GM23338 (cell line): Measurements from ENCODE around the gene TTF1. TPM values are rescaled to one million over a fixed set of nuclear protein-coding genes. Genes with fewer than 3 reads are reported as not detected.

ENCODE experiments used
- ATAC-seq: fragments of 200-7000 bp; cut with Tn5 transposase; 3 replicates; pipeline ENCODE4 v1.9.1; 2020
- DNase-seq: peaks from one replicate; pipeline ENCODE4 v3.0.0-alpha.2; 2015; ENCODE audit warnings: low spot score
- H2AFZ ChIP-seq: fragments of 200-600 bp; sonication (generic); 2 replicates; pipeline ENCODE4 v1.8.0; 2016; ENCODE audit warnings: antibody characterized with exemption, mild to moderate bottlenecking, moderate library complexity
- H3F3A ChIP-seq: fragments of 200-600 bp; sonication (generic); replicated peaks from 2 replicates; pipeline ENCODE4 v1.8.0; 2017; ENCODE audit warnings: antibody characterized with exemption, mixed run types, low read depth
- H3K27ac ChIP-seq: fragments of 200-600 bp; sonication (generic); 2 replicates; pipeline ENCODE4 v1.6.1; 2016; ENCODE audit warnings: low read depth
- H3K27me3 ChIP-seq: fragments of 200-600 bp; sonication (generic); 2 replicates; pipeline ENCODE4 v1.8.0; 2016; ENCODE audit warnings: mild to moderate bottlenecking, mixed run types, moderate library complexity; ENCODE audit not compliant: insufficient read depth
- H3K36me3 ChIP-seq: fragments of 200-600 bp; sonication (generic); 2 replicates; pipeline ENCODE4 v1.8.0; 2016; ENCODE audit warnings: mild to moderate bottlenecking; ENCODE audit not compliant: insufficient read depth
- H3K4me1 ChIP-seq: fragments of 200-600 bp; sonication (generic); 2 replicates; pipeline ENCODE4 v1.8.0; 2016; ENCODE audit warnings: mild to moderate bottlenecking, moderate library complexity; ENCODE audit not compliant: insufficient read depth
- H3K4me2 ChIP-seq: fragments of 200-600 bp; sonication (generic); 2 replicates; pipeline ENCODE4 v1.7.1; 2017; ENCODE audit warnings: mixed run types
- H3K4me3 ChIP-seq: fragments of 200-600 bp; sonication (generic); 2 replicates; pipeline ENCODE4 v1.6.1; 2016; ENCODE audit warnings: mixed run types
- H3K79me2 ChIP-seq: fragments of 200-600 bp; sonication (generic); replicated peaks from 2 replicates; pipeline ENCODE4 v1.8.0; 2017; ENCODE audit warnings: mild to moderate bottlenecking; ENCODE audit not compliant: insufficient read depth
- H3K9me2 ChIP-seq: fragments of 200-600 bp; sonication (generic); 2 replicates; pipeline ENCODE4 v1.8.0; 2017; ENCODE audit not compliant: insufficient read depth
- H4K20me1 ChIP-seq: fragments of 200-600 bp; sonication (generic); replicated peaks from 2 replicates; pipeline ENCODE4 v1.8.0; 2017; ENCODE audit warnings: mild to moderate bottlenecking; ENCODE audit not compliant: insufficient read depth
- H3K27ac Mint-ChIP-seq: 2 replicates; pipeline ENCODE4 v1.8.0; 2020; ENCODE audit warnings: inconsistent platforms, mild to moderate bottlenecking, moderate library complexity, mixed read lengths
- H3K27me3 Mint-ChIP-seq: 3 replicates; pipeline ENCODE4 v1.8.0; 2022; ENCODE audit warnings: low read depth, mild to moderate bottlenecking, moderate library complexity, mixed read lengths, inconsistent platforms; ENCODE audit not compliant: insufficient read depth, poor library complexity
- H3K36me3 Mint-ChIP-seq: 3 replicates; pipeline ENCODE4 v1.8.0; 2021; ENCODE audit warnings: low read depth, mild to moderate bottlenecking, inconsistent platforms, moderate library complexity, mixed read lengths
- H3K4me1 Mint-ChIP-seq: 3 replicates; pipeline ENCODE4 v1.8.0; 2020; ENCODE audit warnings: mild to moderate bottlenecking, inconsistent platforms, mixed read lengths
- H3K4me3 Mint-ChIP-seq: 3 replicates; pipeline ENCODE4 v1.8.0; 2021; ENCODE audit warnings: moderate library complexity, mild to moderate bottlenecking, inconsistent platforms, mixed read lengths
- H3K9me3 Mint-ChIP-seq: 3 replicates; pipeline ENCODE4 v1.8.0; 2020; ENCODE audit warnings: moderate library complexity, mild to moderate bottlenecking, inconsistent platforms, mixed read lengths
- CREB1 ChIP-seq: fragments of 250-450 bp; sonication (Bioruptor Pico); IDR thresholded peaks from 2 replicates; pipeline ENCODE4 v1.5.0; 2020; ENCODE audit warnings: low read depth, mild to moderate bottlenecking, moderate library complexity
- ETS1 ChIP-seq: IDR thresholded peaks from 2 replicates; pipeline ENCODE4 v1.6.1; 2016; ENCODE audit warnings: antibody characterized with exemption
- EZH2 ChIP-seq: fragments of 200-600 bp; sonication (generic); IDR thresholded peaks from one replicate; pipeline ENCODE4 v1.8.0; 2017; ENCODE audit warnings: antibody characterized with exemption, mild to moderate bottlenecking, low read depth; ENCODE audit not compliant: unreplicated experiment
- NANOG ChIP-seq: IDR thresholded peaks from 2 replicates; pipeline ENCODE4 v1.6.1; 2016; ENCODE audit warnings: antibody characterized with exemption, borderline replicate concordance
- POLR2AphosphoS5 ChIP-seq: IDR thresholded peaks from 2 replicates; pipeline ENCODE4 v1.6.1; 2016; ENCODE audit warnings: antibody characterized with exemption, low read depth
- ZNF331 ChIP-seq: fragments of 250-450 bp; sonication (Bioruptor Pico); IDR thresholded peaks from 2 replicates; pipeline ENCODE4 v1.5.0; 2020; ENCODE audit warnings: low read depth, mild to moderate bottlenecking, moderate library complexity
- polyA plus RNA-seq: library from polyadenylated mRNA; unstranded; fragments of >200 nt; fragmentation: Nextera tagmentation; extraction: Ambion mirVana; gene quantifications from 2 replicates; pipeline ENCODE4 v1.2.1, GENCODE V29; 2016
- total RNA-seq: library from RNA; depleted of rRNA; stranded (reverse); fragments of >200 nt; shearing (Covaris generic); gene quantifications from 2 replicates; pipeline ENCODE4 v1.2.3, GENCODE V29; 2014
- TF ChIP-seq, protein P1 (sequence below), 2 experiments: fragments of 200-600 bp in 1 of 2; sonication (generic) in 1 of 2; conservative IDR thresholded peaks; 2 replicates each; pipeline versions ENCODE4 v1.5.1 to v1.6.1; 2016 to 2017; ENCODE audit warnings: antibody characterized with exemption in 2 of 2, low read depth in 2 of 2, mild to moderate bottlenecking in 2 of 2, moderate library complexity in 1 of 2
- TF ChIP-seq, protein P2 (sequence below): fragments of 250-450 bp; sonication (Bioruptor Pico); IDR thresholded peaks from 2 replicates; pipeline ENCODE4 v1.5.0; 2020; ENCODE audit warnings: mild to moderate bottlenecking, moderate library complexity

The TTF1 gene
- total and polyA plus RNA-seq, 2 experiments from 2014 or later: 14.9 to 25.0 TPM

GRCh38 chr9:132364068-132364467, 42.6 kb downstream of the TTF1 start:
- Histone ChIP-seq H3K9me2 (no peaks in the 10 kb centered on the region), H3F3A (no peaks in the 10 kb centered on the region), H3K79me2 (no peaks in the 10 kb centered on the region), H3K36me3 (no peaks in the 10 kb centered on the region), H3K4me2 (no peak overlapping the region), H3K4me1 (no peaks in the 10 kb centered on the region), H4K20me1 (no peaks in the 10 kb centered on the region), H3K27ac (no peak overlapping the region), H3K27me3 (no peaks in the 10 kb centered on the region), H2AFZ (no peak overlapping the region), H3K4me3 (no peak overlapping the region)
- ATAC-seq: no peak
- Mint-ChIP-seq H3K27ac (no peak overlapping the region), H3K4me3 (no peak overlapping the region), H3K36me3 (no peaks in the 10 kb centered on the region), H3K27me3 (peaks cover 5% of the 10 kb centered on the region), H3K9me3 (no peaks in the 10 kb centered on the region), H3K4me1 (no peaks in the 10 kb centered on the region)
- no peak for DNase-seq
- no peak for TF ChIP-seq ETS1

DNA sequence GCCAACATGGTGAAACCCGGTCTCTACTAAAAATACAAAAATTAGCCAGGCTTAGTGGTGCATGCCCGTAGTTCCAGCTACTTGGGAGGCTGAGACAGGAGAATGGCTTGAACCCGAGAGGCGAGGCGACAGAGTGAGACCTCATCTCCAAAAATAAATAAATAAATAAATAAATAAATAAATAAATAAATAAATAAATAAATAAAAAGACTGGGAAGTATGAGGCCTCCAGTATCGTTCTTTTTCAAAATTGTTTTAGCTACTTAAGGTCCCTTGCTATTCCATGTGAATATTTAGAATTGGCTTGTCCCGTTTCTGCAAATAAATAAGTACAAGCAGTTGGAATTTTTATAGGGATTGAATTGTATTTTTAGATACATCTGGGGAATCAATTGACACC, 48.9 kb downstream of the TTF1 start:
- no peak for ATAC-seq
- TF ChIP-seq NANOG (no peak), POLR2AphosphoS5 (no peak), EZH2 (no peak), CREB1 (no peak), ZNF331 (CRISPR knock-in tag) (no peak), ETS1 (no peak)
- TF ChIP-seq, protein P1, sequence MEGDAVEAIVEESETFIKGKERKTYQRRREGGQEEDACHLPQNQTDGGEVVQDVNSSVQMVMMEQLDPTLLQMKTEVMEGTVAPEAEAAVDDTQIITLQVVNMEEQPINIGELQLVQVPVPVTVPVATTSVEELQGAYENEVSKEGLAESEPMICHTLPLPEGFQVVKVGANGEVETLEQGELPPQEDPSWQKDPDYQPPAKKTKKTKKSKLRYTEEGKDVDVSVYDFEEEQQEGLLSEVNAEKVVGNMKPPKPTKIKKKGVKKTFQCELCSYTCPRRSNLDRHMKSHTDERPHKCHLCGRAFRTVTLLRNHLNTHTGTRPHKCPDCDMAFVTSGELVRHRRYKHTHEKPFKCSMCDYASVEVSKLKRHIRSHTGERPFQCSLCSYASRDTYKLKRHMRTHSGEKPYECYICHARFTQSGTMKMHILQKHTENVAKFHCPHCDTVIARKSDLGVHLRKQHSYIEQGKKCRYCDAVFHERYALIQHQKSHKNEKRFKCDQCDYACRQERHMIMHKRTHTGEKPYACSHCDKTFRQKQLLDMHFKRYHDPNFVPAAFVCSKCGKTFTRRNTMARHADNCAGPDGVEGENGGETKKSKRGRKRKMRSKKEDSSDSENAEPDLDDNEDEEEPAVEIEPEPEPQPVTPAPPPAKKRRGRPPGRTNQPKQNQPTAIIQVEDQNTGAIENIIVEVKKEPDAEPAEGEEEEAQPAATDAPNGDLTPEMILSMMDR (conservative IDR thresholded peaks at IDR 0.05; ENCODE audit: low read depth in 2 of 2): no peak
- TF ChIP-seq, protein P2, sequence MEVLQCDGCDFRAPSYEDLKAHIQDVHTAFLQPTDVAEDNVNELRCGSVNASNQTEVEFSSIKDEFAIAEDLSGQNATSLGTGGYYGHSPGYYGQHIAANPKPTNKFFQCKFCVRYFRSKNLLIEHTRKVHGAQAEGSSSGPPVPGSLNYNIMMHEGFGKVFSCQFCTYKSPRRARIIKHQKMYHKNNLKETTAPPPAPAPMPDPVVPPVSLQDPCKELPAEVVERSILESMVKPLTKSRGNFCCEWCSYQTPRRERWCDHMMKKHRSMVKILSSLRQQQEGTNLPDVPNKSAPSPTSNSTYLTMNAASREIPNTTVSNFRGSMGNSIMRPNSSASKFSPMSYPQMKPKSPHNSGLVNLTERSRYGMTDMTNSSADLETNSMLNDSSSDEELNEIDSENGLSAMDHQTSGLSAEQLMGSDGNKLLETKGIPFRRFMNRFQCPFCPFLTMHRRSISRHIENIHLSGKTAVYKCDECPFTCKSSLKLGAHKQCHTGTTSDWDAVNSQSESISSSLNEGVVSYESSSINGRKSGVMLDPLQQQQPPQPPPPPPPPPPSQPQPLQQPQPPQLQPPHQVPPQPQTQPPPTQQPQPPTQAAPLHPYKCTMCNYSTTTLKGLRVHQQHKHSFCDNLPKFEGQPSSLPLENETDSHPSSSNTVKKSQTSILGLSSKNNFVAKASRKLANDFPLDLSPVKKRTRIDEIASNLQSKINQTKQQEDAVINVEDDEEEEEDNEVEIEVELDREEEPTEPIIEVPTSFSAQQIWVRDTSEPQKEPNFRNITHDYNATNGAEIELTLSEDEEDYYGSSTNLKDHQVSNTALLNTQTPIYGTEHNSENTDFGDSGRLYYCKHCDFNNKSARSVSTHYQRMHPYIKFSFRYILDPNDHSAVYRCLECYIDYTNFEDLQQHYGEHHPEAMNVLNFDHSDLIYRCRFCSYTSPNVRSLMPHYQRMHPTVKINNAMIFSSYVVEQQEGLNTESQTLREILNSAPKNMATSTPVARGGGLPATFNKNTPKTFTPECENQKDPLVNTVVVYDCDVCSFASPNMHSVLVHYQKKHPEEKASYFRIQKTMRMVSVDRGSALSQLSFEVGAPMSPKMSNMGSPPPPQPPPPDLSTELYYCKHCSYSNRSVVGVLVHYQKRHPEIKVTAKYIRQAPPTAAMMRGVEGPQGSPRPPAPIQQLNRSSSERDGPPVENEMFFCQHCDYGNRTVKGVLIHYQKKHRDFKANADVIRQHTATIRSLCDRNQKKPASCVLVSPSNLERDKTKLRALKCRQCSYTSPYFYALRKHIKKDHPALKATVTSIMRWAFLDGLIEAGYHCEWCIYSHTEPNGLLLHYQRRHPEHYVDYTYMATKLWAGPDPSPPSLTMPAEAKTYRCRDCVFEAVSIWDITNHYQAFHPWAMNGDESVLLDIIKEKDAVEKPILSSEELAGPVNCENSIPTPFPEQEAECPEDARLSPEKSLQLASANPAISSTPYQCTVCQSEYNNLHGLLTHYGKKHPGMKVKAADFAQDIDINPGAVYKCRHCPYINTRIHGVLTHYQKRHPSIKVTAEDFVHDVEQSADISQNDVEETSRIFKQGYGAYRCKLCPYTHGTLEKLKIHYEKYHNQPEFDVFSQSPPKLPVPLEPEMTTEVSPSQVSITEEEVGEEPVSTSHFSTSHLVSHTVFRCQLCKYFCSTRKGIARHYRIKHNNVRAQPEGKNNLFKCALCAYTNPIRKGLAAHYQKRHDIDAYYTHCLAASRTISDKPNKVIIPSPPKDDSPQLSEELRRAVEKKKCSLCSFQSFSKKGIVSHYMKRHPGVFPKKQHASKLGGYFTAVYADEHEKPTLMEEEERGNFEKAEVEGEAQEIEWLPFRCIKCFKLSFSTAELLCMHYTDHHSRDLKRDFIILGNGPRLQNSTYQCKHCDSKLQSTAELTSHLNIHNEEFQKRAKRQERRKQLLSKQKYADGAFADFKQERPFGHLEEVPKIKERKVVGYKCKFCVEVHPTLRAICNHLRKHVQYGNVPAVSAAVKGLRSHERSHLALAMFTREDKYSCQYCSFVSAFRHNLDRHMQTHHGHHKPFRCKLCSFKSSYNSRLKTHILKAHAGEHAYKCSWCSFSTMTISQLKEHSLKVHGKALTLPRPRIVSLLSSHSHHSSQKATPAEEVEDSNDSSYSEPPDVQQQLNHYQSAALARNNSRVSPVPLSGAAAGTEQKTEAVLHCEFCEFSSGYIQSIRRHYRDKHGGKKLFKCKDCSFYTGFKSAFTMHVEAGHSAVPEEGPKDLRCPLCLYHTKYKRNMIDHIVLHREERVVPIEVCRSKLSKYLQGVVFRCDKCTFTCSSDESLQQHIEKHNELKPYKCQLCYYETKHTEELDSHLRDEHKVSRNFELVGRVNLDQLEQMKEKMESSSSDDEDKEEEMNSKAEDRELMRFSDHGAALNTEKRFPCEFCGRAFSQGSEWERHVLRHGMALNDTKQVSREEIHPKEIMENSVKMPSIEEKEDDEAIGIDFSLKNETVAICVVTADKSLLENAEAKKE (CRISPR knock-in tag): no peak
- peaks cover 16% of the 10 kb centered on the region for H3K36me3 Mint-ChIP-seq

More for the DNA sequence above, 48.9 kb downstream of the TTF1 start:
- H3K4me2 ChIP-seq: no peak overlapping the region
- peaks cover 8% of the 10 kb centered on the region; the same call in 1 of the 2 replicates for H3K36me3 ChIP-seq
- H3K4me3 ChIP-seq: no peak overlapping the region
- no peak overlapping the region for H3K27ac ChIP-seq
- no peaks in the 10 kb centered on the region for H3K27me3 ChIP-seq
- H3F3A ChIP-seq: no peaks in the 10 kb centered on the region
- H3K4me1 Mint-ChIP-seq: peaks cover 15% of the 10 kb centered on the region
- H3K27me3 Mint-ChIP-seq: no peaks in the 10 kb centered on the region
- no peak overlapping the region for H2AFZ ChIP-seq
- DNase-seq: no peak
- H3K4me3 Mint-ChIP-seq: no peak overlapping the region
- peaks cover 18% of the 10 kb centered on the region for H3K79me2 ChIP-seq
- no peaks in the 10 kb centered on the region for H3K9me2 ChIP-seq
- H3K4me1 ChIP-seq: peaks cover 12% of the 10 kb centered on the region
- H3K9me3 Mint-ChIP-seq: no peaks in the 10 kb centered on the region
- no peak overlapping the region for H3K27ac Mint-ChIP-seq
- peaks cover 10% of the 10 kb centered on the region for H4K20me1 ChIP-seq
